ENCODE measurements around the gene JMJD8. TPM values are rescaled to one million over a fixed set of nuclear protein-coding genes. Genes with fewer than 3 reads are reported as not detected.

The JMJD8 gene
- total and polyA plus RNA-seq, 10 of the 15 experiments (the other 5 are each of a cell fraction or from before 2014, with no cell fraction given), result 1.00 to 50.4 (median 30.7) TPM

DNA sequence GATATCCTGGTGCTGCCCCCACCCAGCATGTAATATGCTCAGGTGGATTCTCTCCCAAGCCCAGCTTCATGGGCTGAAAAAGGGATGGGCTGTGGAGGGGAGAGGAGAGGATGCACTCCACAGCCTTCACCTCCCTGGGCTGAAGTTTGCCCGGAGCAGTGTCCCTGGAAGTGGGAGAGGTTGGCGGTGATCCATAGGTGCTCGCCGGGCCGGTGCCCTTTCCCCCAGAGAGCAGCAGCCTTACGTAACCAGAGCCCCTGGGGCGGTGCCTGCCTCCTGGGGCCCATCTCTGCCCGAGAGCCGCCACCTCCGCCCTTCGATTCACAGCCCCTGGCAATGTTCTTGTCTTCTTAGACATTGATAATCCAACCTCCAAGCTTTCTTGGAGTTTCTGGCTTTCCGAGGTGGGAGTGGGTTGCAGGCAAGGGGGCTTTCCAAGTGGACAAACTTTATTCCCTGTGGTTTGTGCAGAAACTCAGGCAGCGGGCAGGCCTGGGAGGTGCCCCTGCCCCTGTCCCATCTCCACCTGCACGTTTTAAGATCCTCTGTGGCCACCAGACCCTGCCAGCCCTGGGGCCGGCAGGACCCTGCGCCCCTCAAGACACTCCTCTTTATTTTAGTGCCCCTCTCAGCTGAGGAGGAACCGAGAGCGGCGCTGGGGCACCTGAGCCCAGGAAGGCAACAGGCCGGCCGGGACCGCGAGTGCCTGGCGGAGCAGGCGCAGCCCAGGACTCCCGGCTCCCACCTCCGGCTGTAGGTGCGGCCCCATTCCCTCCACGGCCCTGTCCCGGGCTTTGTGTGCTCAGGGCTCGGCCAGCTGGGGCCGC, 38.1 kb downstream of the JMJD8 start (continued):
- TF ChIP-seq, protein P1, sequence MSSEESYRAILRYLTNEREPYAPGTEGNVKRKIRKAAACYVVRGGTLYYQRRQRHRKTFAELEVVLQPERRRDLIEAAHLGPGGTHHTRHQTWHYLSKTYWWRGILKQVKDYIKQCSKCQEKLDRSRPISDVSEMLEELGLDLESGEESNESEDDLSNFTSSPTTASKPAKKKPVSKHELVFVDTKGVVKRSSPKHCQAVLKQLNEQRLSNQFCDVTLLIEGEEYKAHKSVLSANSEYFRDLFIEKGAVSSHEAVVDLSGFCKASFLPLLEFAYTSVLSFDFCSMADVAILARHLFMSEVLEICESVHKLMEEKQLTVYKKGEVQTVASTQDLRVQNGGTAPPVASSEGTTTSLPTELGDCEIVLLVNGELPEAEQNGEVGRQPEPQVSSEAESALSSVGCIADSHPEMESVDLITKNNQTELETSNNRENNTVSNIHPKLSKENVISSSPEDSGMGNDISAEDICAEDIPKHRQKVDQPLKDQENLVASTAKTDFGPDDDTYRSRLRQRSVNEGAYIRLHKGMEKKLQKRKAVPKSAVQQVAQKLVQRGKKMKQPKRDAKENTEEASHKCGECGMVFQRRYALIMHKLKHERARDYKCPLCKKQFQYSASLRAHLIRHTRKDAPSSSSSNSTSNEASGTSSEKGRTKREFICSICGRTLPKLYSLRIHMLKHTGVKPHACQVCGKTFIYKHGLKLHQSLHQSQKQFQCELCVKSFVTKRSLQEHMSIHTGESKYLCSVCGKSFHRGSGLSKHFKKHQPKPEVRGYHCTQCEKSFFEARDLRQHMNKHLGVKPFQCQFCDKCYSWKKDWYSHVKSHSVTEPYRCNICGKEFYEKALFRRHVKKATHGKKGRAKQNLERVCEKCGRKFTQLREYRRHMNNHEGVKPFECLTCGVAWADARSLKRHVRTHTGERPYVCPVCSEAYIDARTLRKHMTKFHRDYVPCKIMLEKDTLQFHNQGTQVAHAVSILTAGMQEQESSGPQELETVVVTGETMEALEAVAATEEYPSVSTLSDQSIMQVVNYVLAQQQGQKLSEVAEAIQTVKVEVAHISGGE (CRISPR knock-in tag; IDR thresholded peaks at IDR 0.05), result no peak

DNA sequence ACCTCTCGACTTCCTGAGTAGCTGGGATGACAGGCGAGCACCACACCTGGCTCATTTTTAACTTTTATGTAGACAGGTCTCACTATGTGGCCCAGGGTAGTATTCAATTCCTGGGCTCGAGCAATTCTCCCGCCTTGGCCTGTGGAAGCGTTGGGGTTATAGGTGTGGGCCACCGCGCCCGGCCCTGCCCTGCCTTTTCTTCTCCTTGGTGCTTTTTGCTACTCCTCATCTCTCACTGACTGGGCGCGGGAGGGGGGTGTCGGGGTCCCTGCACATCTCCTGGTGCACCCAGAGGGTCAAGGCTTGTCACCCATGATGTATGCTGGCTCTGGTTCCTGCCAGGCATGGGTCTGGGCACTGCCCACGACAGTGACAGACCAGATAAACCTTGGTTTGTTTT, 39.6 kb downstream of the JMJD8 start:
- H3K27me3 ChIP-seq (replicated peaks in 1 of 2; ENCODE audit: control insufficient read depth in 2 of 2, insufficient read depth in 2 of 2, low read length in 1 of 2), result no peaks in the 10 kb centered on the region
- H3K4me3 ChIP-seq, result no peak overlapping the region
- peaks cover 3% of the 10 kb centered on the region for H3K4me1 ChIP-seq (ENCODE audit: control insufficient read depth, insufficient read depth, low read length)
- H3K4me2 ChIP-seq (ENCODE audit: control insufficient read depth, insufficient read depth), result no peak overlapping the region
- CTCF ChIA-PET, result no interaction called here
- RAD21 ChIA-PET (ENCODE audit: unreplicated experiment), result no interaction called here
- POLR2A ChIA-PET, result no interaction called here
- H2AFZ ChIP-seq (ENCODE audit: control insufficient read depth, low read depth, low read length), result no peak overlapping the region
- peaks cover 44% of the 10 kb centered on the region for H3K79me2 ChIP-seq (ENCODE audit: control insufficient read depth, insufficient read depth, low read length)
- no peak for DNase-seq (ENCODE audit: low read depth, low spot score)
- in situ Hi-C loops (cut with MboI) (no loop called here), intact Hi-C loops (cut with micrococcal nuclease; ENCODE audit: unreplicated experiment) (no loop called here)
- TF ChIP-seq IRF4 (IDR thresholded peaks at IDR 0.05; ENCODE audit: low read depth, low read length) (no peak), ZZZ3 (IDR thresholded peaks at IDR 0.05; ENCODE audit: control insufficient read depth, insufficient read length, low read depth) (no peak), BRCA1 (IDR thresholded peaks at IDR 0.05; ENCODE audit: low read depth, low read length) (no peak), NFXL1 (IDR thresholded peaks at IDR 0.05; ENCODE audit: borderline replicate concordance) (no peak)
- TF ChIP-seq, protein P2, sequence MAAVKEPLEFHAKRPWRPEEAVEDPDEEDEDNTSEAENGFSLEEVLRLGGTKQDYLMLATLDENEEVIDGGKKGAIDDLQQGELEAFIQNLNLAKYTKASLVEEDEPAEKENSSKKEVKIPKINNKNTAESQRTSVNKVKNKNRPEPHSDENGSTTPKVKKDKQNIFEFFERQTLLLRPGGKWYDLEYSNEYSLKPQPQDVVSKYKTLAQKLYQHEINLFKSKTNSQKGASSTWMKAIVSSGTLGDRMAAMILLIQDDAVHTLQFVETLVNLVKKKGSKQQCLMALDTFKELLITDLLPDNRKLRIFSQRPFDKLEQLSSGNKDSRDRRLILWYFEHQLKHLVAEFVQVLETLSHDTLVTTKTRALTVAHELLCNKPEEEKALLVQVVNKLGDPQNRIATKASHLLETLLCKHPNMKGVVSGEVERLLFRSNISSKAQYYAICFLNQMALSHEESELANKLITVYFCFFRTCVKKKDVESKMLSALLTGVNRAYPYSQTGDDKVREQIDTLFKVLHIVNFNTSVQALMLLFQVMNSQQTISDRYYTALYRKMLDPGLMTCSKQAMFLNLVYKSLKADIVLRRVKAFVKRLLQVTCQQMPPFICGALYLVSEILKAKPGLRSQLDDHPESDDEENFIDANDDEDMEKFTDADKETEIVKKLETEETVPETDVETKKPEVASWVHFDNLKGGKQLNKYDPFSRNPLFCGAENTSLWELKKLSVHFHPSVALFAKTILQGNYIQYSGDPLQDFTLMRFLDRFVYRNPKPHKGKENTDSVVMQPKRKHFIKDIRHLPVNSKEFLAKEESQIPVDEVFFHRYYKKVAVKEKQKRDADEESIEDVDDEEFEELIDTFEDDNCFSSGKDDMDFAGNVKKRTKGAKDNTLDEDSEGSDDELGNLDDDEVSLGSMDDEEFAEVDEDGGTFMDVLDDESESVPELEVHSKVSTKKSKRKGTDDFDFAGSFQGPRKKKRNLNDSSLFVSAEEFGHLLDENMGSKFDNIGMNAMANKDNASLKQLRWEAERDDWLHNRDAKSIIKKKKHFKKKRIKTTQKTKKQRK (IDR thresholded peaks at IDR 0.05; ENCODE audit: low read depth, low read length), result no peak
- no peaks in the 10 kb centered on the region for H4K20me1 ChIP-seq (ENCODE audit: control insufficient read depth, insufficient read depth)
- H3K36me3 ChIP-seq (ENCODE audit: control insufficient read depth in 2 of 2, insufficient read depth in 2 of 2, low read length in 1 of 2), result no peaks in the 10 kb centered on the region; a peak in 2 of 4 replicates
- H3K9ac ChIP-seq (ENCODE audit: control insufficient read depth, insufficient read depth, low read length), result no peak overlapping the region
- WGBS (ENCODE audit: insufficient coverage, insufficient replicate concordance, low lambda C conversion rate, missing lambda C conversion rate), result 91% methylated on average over 11 of the region's 12 CpGs
- SMC1A ChIA-PET (ENCODE audit: uncharacterized antibody, unreplicated experiment), result no interaction called here
- ATAC-seq, result no peak
- FAIRE-seq, result no peak
- no peaks in the 10 kb centered on the region for H3K9me3 ChIP-seq (replicated peaks; ENCODE audit: control insufficient read depth, insufficient read depth, low read length)
- no peak overlapping the region for H3K27ac ChIP-seq (ENCODE audit: control insufficient read depth, insufficient read depth)
- BruUV-seq (replicated peaks), result no TSS peak
